Lower leg skin (tissue), 3 donors: ENCODE measurements around the gene LGI4.

Source experiments
- POLR2A ChIP-seq, 2 donors: fragments of 450-650 bp; IDR thresholded peaks; one replicate each; pipeline ENCODE4 v1.6.1; 2016 to 2017; ENCODE audit warnings: antibody characterized with exemption in 2 of 2, mild to moderate bottlenecking in 1 of 2, moderate library complexity in 1 of 2
- TF ChIP-seq, protein P1 (sequence below), 3 donors: fragments of 450-650 bp; IDR thresholded peaks; one replicate each; pipeline ENCODE4 v1.5.1; 2016; ENCODE audit warnings: antibody characterized with exemption in 3 of 3, mild to moderate bottlenecking in 3 of 3, moderate library complexity in 2 of 3

DNA sequence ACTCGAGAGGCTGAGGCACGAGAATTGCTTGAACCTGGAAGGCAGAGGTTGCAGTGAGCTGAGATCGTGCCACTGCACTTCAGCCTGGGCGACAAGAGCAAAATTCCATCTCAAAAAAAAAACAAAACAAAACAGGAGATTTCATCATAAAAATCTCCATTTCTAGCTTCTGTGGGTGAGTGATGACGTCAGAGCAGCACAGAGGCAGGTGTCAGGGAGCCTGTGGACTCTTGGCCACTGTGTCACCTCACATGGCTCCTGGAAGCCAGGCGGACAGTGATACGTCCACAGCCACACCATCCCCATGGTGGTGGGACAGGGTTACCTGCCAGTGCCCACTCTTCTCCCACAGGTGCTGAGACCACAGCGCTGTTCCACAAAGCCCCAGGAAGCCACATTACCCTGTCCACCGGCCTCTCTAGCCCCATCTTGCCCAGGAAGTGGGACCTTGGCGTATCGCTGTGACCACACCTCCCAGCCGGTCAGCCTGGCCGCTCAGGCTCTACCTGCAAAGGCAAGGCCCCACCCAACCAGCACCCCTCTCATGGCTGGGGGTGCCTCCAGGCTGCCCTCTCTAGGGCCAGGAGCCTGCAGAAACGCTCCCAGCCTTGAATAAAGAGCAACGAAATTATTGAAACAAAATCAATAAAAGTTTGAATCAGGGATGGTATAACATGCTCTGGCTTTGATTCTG, 21.7 kb downstream of the LGI4 start:
- TF ChIP-seq, protein P1, sequence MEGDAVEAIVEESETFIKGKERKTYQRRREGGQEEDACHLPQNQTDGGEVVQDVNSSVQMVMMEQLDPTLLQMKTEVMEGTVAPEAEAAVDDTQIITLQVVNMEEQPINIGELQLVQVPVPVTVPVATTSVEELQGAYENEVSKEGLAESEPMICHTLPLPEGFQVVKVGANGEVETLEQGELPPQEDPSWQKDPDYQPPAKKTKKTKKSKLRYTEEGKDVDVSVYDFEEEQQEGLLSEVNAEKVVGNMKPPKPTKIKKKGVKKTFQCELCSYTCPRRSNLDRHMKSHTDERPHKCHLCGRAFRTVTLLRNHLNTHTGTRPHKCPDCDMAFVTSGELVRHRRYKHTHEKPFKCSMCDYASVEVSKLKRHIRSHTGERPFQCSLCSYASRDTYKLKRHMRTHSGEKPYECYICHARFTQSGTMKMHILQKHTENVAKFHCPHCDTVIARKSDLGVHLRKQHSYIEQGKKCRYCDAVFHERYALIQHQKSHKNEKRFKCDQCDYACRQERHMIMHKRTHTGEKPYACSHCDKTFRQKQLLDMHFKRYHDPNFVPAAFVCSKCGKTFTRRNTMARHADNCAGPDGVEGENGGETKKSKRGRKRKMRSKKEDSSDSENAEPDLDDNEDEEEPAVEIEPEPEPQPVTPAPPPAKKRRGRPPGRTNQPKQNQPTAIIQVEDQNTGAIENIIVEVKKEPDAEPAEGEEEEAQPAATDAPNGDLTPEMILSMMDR (IDR thresholded peaks at IDR 0.05): no peak
- no peak for TF ChIP-seq POLR2A (IDR thresholded peaks at IDR 0.05)
